ENCODE data around the gene ZNF775.

DNA sequence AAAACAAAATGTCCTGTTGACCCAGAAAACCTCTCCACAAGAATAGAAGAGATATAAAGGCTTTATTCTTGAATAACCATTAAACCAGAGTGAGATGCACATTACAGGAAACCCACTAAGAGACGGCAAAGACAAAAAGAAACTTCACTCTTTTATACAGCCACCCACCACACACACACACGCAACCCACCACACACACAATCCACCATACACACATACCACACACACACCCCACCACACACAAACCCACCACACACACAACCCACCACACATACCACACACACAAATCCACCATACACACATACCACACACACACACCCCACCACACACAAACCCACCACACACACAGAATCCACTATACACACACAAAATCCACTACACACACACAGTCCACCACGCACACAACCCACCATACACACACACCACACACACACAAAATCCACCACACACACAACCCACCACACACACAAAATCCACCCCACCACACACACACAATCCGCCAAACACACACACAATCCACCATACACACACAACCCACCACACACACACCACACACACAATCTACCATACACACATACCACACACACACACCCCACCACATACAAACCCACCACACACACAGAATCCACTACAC, 20.0 kb upstream of the ZNF775 start:
- TF ChIP-seq, protein P1, sequence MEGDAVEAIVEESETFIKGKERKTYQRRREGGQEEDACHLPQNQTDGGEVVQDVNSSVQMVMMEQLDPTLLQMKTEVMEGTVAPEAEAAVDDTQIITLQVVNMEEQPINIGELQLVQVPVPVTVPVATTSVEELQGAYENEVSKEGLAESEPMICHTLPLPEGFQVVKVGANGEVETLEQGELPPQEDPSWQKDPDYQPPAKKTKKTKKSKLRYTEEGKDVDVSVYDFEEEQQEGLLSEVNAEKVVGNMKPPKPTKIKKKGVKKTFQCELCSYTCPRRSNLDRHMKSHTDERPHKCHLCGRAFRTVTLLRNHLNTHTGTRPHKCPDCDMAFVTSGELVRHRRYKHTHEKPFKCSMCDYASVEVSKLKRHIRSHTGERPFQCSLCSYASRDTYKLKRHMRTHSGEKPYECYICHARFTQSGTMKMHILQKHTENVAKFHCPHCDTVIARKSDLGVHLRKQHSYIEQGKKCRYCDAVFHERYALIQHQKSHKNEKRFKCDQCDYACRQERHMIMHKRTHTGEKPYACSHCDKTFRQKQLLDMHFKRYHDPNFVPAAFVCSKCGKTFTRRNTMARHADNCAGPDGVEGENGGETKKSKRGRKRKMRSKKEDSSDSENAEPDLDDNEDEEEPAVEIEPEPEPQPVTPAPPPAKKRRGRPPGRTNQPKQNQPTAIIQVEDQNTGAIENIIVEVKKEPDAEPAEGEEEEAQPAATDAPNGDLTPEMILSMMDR (conservative IDR thresholded peaks at IDR 0.05 in 1 of 2, IDR thresholded peaks at IDR 0.05 in 1 of 2; ENCODE audit: extremely low read depth in 1 of 2, insufficient read depth in 1 of 2, low read depth in 1 of 2, low read length in 2 of 2) = no peak
- no peak for TF ChIP-seq EZH2 (IDR thresholded peaks at IDR 0.05; ENCODE audit: borderline replicate concordance, low read length)
